Fibroblast of lung (primary cell): ENCODE data around the gene PMP22.

Experiments used
- CTCF ChIP-seq, 2 donors: IDR thresholded peaks in 1 of 2; conservative IDR thresholded peaks in 1 of 2; 1 replicate in 1 of 2; 2 replicates in 1 of 2; pipeline ENCODE4 v1.5.1; 2011 to 2012; ENCODE audit warnings: low read length in 2 of 2, control low read depth in 1 of 2, inconsistent platforms in 1 of 2, low read depth in 1 of 2, mild to moderate bottlenecking in 1 of 2
- EZH2 ChIP-seq: IDR thresholded peaks from 2 replicates; pipeline ENCODE4 v1.5.1; 2012; ENCODE audit warnings: low read length, control low read depth, mild to moderate bottlenecking; ENCODE audit errors: missing control alignments

- TF ChIP-seq CTCF (conservative IDR thresholded peaks at IDR 0.05 in 1 of 2, IDR thresholded peaks at IDR 0.05 in 1 of 2; ENCODE audit: low read depth in 1 of 2, low read length in 2 of 2) = no peak
- TF ChIP-seq EZH2 = no peak
Observed at GRCh38 chr17:15194859-15195277, 70.3 kb downstream of the PMP22 start.
